Neural cell (in vitro differentiated cells): ENCODE measurements around the gene PROX2.

ENCODE experiments used
- CTCF ChIP-seq: fragments of 450-650 bp; IDR thresholded peaks from 2 replicates; pipeline ENCODE4 v1.5.1; 2014; ENCODE audit warnings: antibody characterized with exemption, mild to moderate bottlenecking, moderate library complexity; ENCODE audit not compliant: poor library complexity, severe bottlenecking
- EP300 ChIP-seq: fragments of 450-650 bp; conservative IDR thresholded peaks from 2 replicates; pipeline ENCODE4 v1.6.1; 2014; ENCODE audit warnings: antibody characterized with exemption, mild to moderate bottlenecking, moderate library complexity; ENCODE audit not compliant: poor library complexity, severe bottlenecking
- EZH2 ChIP-seq: fragments of 200-600, 300-800 bp; shearing (Covaris generic), sonication (generic); IDR thresholded peaks from 2 replicates; pipeline ENCODE4 v1.6.1; 2014; ENCODE audit warnings: antibody characterized with exemption, low read length, borderline replicate concordance, mild to moderate bottlenecking; ENCODE audit not compliant: insufficient read depth, poor library complexity, severe bottlenecking
- MXI1 ChIP-seq: fragments of 450-650 bp; conservative IDR thresholded peaks from 2 replicates; pipeline ENCODE4 v1.6.1; 2014; ENCODE audit warnings: antibody characterized with exemption, mild to moderate bottlenecking; ENCODE audit not compliant: poor library complexity, severe bottlenecking
- POLR2AphosphoS5 ChIP-seq: IDR thresholded peaks from 2 replicates; pipeline ENCODE4 v1.6.1; 2012
- RAD21 ChIP-seq: fragments of 450-650 bp; conservative IDR thresholded peaks from 2 replicates; pipeline ENCODE4 v1.6.1; 2014; ENCODE audit warnings: antibody characterized with exemption, mild to moderate bottlenecking, moderate library complexity
- SMC3 ChIP-seq: fragments of 450-650 bp; conservative IDR thresholded peaks from 2 replicates; pipeline ENCODE4 v1.6.1; 2014; ENCODE audit warnings: antibody characterized with exemption, mild to moderate bottlenecking, moderate library complexity; ENCODE audit not compliant: poor library complexity
- TAF1 ChIP-seq: IDR thresholded peaks from 2 replicates; pipeline ENCODE4 v1.6.1; 2012; ENCODE audit warnings: low read depth

- no peak for TF ChIP-seq CTCF
- no peak for TF ChIP-seq RAD21
- TF ChIP-seq SMC3, result no peak
- no peak for TF ChIP-seq EZH2
- no peak for TF ChIP-seq TAF1
- TF ChIP-seq EP300, result no peak
- TF ChIP-seq POLR2AphosphoS5, result no peak
- no peak for TF ChIP-seq MXI1
These were observed 34.6 kb upstream of the PROX2 start for GRCh38 chr14:74910556-74910955.
